Vagina (tissue), 2 donors: Measurements from ENCODE around the gene ERAS.

ENCODE experiments used
- CTCF ChIP-seq, 3 experiments: fragments of 450-650 bp in 2 of 3; fragments of 200-600 bp in 1 of 3; sonication (generic) in 1 of 3; IDR thresholded peaks; one replicate each; pipeline ENCODE4 v1.5.1; 2017 to 2019; ENCODE audit warnings: antibody characterized with exemption in 3 of 3, mild to moderate bottlenecking in 2 of 3, moderate library complexity in 2 of 3
- POLR2A ChIP-seq, 2 donors: fragments of 450-650 bp; IDR thresholded peaks; one replicate each; pipeline ENCODE4 v1.6.1; 2017; ENCODE audit warnings: antibody characterized with exemption in 2 of 2, mild to moderate bottlenecking in 2 of 2, moderate library complexity in 2 of 2

GRCh38 chrX:48794340-48794910 lies 31.9 kb upstream of the ERAS start:
- TF ChIP-seq CTCF (IDR thresholded peaks at IDR 0.05) (no peak), POLR2A (IDR thresholded peaks at IDR 0.05) (no peak)
